DND-41 (cell line): Measurements from ENCODE around the gene PSAP.

Source experiments
- EZH2 ChIP-seq: IDR thresholded peaks from 3 replicates; pipeline ENCODE4 v1.6.1; 2012; ENCODE audit warnings: borderline replicate concordance, low read depth, mild to moderate bottlenecking, moderate library complexity, low read length, inconsistent platforms; ENCODE audit not compliant: severe bottlenecking
- TF ChIP-seq, protein P1 (sequence below): IDR thresholded peaks from 2 replicates; pipeline ENCODE4 v1.5.1; 2012; ENCODE audit warnings: borderline replicate concordance, low read length, moderate library complexity, mild to moderate bottlenecking; ENCODE audit not compliant: poor library complexity, severe bottlenecking; ENCODE audit errors: extremely low read depth

DNA sequence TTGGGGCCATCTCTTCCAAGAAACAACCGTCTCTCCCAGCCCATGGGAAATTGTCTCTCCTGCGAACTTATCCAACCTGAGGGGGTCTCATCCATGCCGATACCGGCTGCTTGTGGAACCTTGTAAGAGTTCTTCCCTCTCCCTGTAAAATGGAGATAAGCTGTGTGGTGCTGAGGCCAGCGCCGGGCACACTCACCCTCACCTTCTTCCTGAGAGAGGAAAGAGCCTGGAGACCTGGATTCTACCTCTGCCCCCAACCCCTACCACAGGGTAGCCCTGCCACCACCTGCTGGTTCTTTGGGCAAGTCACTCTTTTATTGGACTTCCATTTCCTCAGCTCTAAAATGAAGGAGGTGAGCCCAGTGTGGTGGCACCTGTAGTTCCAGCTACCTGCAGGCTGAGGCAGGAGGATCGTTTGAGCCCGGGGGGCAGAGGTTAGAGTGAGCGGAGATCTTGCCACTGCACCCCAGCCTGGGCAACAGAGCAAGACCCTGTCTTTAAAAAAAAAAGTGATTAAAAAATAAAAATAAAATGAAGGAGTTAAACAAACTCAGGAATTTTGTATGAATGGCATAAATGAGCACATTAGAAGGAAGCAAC is 38.4 kb upstream of the PSAP start:
- TF ChIP-seq, protein P1, sequence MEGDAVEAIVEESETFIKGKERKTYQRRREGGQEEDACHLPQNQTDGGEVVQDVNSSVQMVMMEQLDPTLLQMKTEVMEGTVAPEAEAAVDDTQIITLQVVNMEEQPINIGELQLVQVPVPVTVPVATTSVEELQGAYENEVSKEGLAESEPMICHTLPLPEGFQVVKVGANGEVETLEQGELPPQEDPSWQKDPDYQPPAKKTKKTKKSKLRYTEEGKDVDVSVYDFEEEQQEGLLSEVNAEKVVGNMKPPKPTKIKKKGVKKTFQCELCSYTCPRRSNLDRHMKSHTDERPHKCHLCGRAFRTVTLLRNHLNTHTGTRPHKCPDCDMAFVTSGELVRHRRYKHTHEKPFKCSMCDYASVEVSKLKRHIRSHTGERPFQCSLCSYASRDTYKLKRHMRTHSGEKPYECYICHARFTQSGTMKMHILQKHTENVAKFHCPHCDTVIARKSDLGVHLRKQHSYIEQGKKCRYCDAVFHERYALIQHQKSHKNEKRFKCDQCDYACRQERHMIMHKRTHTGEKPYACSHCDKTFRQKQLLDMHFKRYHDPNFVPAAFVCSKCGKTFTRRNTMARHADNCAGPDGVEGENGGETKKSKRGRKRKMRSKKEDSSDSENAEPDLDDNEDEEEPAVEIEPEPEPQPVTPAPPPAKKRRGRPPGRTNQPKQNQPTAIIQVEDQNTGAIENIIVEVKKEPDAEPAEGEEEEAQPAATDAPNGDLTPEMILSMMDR, result peak; percentile 41
- no peak for TF ChIP-seq EZH2
